GM18867 (cell line): Measurements from ENCODE around the gene UBR3.
"Not testable (repeated sequence)": the region's sequence is repeated elsewhere in the genome, so short reads cannot be mapped to it uniquely, and the experiment has no call there.

Experiments
- ATAC-seq: cut with Tn5 transposase; IDR thresholded peaks from one replicate; pipeline ENCODE4 v1.9.1; 2021; ENCODE audit warnings: mild to moderate bottlenecking, moderate library complexity; ENCODE audit not compliant: unreplicated experiment

Gene UBR3

GRCh38 chr2:170091436-170091835 is 264.2 kb downstream of the UBR3 start:
- ATAC-seq = no peak

GRCh38 chr2:170092436-170093060 is 265.3 kb downstream of the UBR3 start:
- no peak for ATAC-seq

DNA sequence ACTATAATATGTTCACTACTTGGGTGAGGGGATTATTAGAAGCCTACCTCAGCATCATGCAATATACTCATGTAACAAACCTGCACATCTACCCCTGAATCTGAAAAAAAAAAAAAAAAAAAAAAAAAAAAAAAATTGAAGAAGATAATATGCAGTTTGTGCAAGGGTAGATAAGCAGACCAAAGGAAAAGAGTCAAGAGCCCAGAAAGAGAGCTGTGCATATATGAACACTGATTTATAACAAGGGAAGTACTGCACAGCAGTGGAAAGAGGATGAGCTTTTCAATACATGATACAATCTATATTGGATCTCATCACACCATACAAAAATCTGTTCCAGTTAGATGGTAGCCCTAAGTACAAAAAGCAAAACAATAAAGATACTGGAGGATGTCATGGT is 268.1 kb downstream of the UBR3 start:
- ATAC-seq = no peak

DNA sequence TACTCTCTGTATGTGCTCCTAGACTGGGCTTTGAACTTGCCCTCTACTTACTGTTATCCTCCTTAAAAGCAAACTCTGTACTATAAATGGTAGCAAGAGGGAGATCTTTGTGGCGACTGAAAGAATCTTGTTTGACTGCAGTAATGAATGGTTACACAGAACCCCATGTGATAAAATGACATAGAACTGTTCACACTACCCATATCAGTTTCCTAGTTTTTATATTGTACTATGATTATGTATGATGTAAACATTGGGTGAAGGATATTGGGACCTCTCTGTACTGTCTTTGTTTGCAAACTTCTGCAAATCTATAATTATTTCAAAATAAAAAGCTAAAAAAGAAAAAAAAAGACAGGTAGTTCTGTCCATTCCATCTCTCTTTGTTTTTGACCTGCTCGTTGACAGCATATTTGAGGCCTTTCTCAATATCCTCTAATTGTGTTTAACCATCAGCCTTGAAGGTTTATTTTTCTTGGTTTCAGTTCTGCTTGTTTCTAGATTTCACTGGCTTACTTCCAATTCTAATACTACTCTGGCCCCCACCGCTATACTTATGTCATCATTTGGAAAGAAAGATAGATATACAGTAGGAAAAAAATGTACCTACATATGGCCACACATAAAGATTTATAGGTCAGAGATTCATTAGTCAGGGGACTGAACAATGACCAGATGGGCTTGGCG is 271.5 kb downstream of the UBR3 start:
- no peak for ATAC-seq

- no peak for ATAC-seq
These were observed 274.5 kb downstream of the UBR3 start for GRCh38 chr2:170101789-170102188.

DNA sequence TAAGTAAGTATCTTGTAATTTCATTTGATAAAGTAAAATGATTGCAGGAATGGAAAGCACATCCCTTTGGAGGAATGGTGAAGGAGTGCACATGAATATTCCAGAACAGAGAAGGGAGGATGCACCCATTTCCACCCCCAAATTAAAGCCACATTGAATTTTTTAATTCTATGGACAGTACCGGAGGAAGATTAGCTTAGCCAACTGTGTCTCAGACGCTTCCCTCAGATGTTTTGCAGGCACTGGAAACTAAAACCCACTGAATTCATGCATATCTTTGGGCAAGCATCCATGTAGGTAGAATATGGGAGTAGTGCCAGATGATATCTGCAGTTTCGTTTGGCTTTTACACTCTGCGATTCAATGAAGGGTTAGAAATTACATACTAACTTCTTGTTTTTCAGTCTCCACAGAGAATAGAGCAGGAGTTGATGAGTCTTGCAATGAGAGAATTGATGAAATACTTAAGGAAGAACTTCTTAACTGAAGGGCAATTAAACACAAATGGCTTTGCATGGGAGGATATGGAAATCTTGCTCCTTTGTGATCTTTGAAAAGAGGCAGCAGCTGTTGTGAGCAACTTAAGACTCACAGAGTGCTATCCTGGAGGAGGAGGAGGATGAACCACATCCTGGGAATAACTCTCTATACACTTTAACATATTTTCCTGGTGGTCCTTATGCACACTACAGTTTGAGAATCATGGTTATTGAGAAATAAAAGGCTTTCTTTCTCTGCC is 279.0 kb downstream of the UBR3 start:
- no peak for ATAC-seq

DNA sequence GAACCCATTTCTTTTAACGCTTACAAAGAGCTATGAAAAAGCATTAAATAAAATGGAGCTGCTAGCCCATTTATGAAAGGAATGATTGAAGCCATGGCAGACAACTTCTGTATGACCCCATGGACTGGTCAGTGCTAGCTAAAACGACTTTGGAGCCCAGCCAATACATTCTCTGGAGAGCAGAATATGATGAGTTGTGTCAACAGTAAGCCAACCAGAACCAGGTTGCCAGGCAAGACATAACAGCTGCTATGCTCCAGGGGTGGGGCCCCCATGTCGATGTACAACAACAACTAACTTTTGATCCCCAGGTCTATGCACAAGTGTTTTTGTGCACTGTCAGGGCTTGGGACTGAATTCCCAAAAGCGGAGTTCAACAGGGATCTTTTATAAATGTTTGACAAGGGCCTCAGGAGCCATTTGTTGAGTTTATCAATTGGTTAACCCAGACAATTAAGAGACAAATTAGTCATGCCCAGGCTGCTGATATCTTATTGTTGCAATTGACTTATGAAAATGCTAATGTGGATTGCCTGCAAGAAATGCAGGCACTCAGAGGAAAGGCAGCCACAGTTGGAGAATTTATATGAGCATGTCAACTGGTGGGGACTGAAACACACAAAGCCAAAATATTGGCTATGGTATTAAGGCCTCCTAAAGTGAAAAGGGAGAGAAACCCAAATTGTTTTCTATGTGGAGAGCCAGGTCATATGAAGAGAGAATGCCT is 286.1 kb downstream of the UBR3 start:
- no peak for ATAC-seq

DNA sequence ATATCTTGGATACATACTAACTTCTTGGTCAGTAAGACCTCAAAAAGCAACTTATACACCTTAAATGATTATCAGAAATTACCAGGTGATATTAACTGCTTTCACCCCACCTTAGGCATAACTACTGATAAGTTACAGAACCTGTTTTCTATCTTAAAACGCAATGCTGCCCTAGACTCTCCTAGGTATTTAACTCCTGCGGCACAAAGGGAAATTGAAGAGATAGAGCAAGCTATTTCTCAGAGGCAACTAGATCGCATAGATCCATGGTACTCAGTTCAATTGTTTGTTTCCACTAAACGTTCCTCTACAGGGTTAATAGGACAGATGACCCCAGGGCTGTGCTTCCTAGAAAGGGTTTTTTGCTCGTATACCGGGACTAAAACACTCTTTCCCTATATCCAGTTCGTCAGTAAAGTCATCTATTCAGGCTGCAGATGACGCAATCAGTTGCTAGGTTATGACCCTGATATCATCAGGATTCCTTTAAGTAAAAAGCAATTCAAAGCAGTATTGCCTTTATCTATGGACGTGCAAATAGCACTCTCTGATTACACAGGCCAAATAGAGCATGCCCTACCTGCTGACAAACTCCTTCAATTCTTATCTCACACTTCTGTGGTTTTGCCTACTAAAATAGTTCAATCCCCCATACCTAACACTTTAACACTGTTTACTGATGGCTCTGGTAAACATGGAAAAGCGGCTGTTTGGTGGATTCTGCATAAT is 288.4 kb downstream of the UBR3 start:
- no peak for ATAC-seq

DNA sequence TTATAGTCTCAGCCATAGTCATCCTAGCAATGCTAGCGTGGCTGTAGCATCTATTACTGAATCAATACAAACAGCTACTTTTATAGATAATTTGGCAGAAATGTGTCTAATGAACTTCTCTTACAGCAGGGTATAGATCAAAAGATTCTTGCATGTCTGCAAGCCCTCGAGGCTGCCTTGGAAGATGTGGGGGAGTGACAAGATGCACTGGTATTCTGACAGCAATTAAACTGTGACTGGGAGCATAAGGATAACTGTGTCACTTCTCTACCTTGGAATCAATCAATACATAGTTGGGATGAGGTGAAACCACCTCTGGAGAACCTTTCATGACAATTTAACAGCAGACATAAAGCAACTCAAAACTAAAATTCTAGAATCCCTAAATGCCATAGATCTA is 291.4 kb downstream of the UBR3 start:
- ATAC-seq = no peak

DNA sequence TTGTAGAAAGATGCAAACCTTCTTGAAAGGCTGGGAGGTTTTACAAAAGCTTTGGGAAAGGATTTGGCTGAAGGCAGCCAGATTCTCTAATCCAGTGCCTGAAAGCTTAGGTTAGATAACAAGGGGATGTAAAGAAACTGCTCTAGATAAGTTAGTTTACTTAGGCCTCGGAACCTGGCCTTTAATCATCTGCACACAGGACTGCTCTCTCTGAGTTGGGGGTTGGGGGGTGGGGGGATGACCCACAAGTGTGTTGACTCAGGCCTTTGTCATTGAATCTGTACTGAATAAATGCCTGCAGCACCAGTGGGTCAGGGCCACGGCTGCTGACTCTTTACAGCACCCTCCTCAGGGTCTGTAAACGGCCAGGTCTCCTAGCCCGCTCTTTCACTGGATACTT is 292.1 kb downstream of the UBR3 start:
- not testable (repeated sequence) for ATAC-seq

- ATAC-seq = no peak
These were observed 294.4 kb downstream of the UBR3 start for GRCh38 chr2:170121689-170122088.

DNA sequence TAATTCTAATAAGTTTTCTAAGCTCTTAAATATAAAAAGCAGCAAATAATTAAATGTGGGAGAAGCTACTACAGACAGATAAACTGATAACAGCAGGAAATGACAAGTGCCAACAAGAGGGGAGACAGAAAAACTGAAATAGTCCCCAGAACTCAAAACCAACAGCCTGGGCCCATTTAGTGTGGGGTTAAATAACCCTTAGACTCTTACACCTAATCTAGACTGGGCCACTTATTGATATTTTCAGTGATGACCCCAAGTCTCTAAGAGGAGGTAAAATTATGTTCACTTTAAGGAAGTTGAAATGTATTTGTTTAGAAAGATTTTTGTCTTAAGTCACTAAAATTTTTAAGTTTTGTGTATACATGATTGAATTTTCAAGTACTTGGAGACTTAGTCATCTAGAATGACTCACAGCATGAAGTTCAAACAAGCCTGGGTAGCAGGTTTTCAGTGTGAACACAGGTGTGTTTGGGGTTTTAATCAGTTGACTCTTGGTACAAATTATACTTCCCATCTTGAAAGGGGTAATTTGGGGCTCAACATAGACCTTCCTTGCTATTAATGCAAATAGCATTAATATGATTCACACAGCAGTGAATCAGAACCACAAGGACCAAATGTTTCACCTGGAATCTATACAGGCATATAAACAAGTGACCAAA is 295.8 kb downstream of the UBR3 start:
- ATAC-seq = no peak

DNA sequence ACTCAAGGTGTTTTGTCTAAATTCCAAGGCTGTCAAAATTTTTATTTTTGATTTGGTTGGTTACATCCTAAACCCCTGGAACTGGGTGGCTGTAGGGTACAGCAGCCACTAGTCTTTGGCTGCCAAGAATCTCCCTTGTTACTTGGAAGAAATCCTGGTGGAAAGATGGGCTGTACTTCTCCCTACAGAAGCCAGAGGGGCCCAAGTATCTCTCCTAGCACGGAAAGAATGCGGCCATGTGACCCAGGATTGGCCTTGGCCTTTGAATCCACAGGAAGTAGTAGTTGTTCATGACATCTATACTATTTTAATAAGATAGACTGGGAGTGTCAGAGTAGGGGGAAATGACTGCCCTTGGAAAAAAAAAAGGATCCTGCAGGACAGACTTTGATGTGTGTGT is 296.3 kb downstream of the UBR3 start:
- no peak for ATAC-seq

DNA sequence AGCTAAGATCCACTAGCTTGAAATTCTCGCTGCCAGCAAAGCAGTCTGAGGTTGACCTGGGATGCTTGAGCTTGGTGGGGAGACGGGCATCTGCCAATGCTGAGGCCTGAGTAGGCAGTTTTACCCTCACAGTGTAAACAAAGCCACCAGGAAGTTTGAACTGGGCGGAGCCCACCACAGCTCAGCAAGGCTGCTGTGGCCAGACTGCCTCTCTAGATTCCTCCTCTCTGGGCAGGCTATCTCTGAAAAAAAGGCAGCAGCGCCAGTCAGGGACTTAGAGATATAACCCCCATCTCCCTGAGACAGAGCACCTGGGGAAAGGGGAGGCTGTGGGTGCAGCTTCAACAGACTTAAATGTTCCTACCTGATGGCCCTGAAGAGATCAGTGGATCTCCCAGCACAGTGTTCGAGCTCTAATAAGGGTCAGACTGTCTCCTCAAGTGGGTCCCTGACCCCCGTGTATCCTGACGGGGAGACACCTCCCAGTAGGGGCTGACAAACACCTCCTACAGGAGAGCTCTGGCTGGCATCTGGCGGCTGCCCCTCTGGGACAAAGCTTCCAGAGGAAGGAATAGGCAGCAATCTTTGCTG is 299.0 kb downstream of the UBR3 start:
- ATAC-seq = not testable (repeated sequence)
